Astrocyte (in vitro differentiated cells and primary cell): Measurements from ENCODE around the gene PAM16. TPM values are rescaled to one million over a fixed set of nuclear protein-coding genes. Genes with fewer than 3 reads are reported as not detected.

ENCODE experiments used
- DNase-seq: peaks from one replicate; pipeline ENCODE4 v3.0.0-alpha.2; 2010; ENCODE audit warnings: low read depth
- FAIRE-seq: peaks from 2 replicates; lab custom pipeline; 2011; peaks lifted over from hg19 to GRCh38; lab: Jason Lieb, UNC
- H2AFZ ChIP-seq: 2 replicates; pipeline ENCODE4 v1.6.0; 2012; ENCODE audit warnings: low read depth, low read length, inconsistent platforms
- H3K27ac ChIP-seq: 2 replicates; pipeline ENCODE4 v1.5.1; 2011; ENCODE audit warnings: low read depth, low read length, inconsistent platforms
- H3K27me3 ChIP-seq: 2 replicates; pipeline ENCODE4 v1.6.0; 2011; ENCODE audit warnings: low read length, inconsistent platforms; ENCODE audit not compliant: insufficient read depth
- H3K36me3 ChIP-seq: 2 replicates; pipeline ENCODE4 v1.5.1; 2011; ENCODE audit warnings: low read length, inconsistent platforms; ENCODE audit not compliant: insufficient read depth
- H3K4me1 ChIP-seq: 2 replicates; pipeline ENCODE4 v1.5.1; 2011; ENCODE audit warnings: low read length, inconsistent platforms; ENCODE audit not compliant: insufficient read depth
- H3K4me2 ChIP-seq: 2 replicates; pipeline ENCODE4 v1.6.0; 2012; ENCODE audit warnings: low read length, inconsistent platforms
- H3K4me3 ChIP-seq: 2 replicates; pipeline ENCODE4 v1.5.1; 2011; ENCODE audit warnings: low read depth, mild to moderate bottlenecking, low read length, inconsistent platforms; ENCODE audit not compliant: insufficient read depth
- H3K79me2 ChIP-seq: 2 replicates; pipeline ENCODE4 v1.6.0; 2012; ENCODE audit warnings: mild to moderate bottlenecking, low read length, inconsistent platforms; ENCODE audit not compliant: insufficient read depth
- H3K9ac ChIP-seq: 2 replicates; pipeline ENCODE4 v1.6.0; 2012; ENCODE audit warnings: mild to moderate bottlenecking, low read length, inconsistent platforms
- H3K9me3 ChIP-seq: 2 replicates; pipeline ENCODE4 v1.5.1; 2012; ENCODE audit warnings: low read depth, mild to moderate bottlenecking, low read length, inconsistent platforms; ENCODE audit not compliant: insufficient read depth
- H4K20me1 ChIP-seq: 2 replicates; pipeline ENCODE4 v1.6.0; 2012; ENCODE audit warnings: low read length, inconsistent platforms; ENCODE audit not compliant: insufficient read depth
- H3K27ac Mint-ChIP-seq: one replicate; pipeline ENCODE4 v1.8.0; 2021; ENCODE audit warnings: mild to moderate bottlenecking, mixed read lengths; ENCODE audit not compliant: unreplicated experiment
- H3K27me3 Mint-ChIP-seq: one replicate; pipeline ENCODE4 v1.8.0; 2021; ENCODE audit warnings: low read depth, mixed read lengths; ENCODE audit not compliant: unreplicated experiment
- H3K36me3 Mint-ChIP-seq: one replicate; pipeline ENCODE4 v1.8.0; 2021; ENCODE audit warnings: low read depth, mixed read lengths; ENCODE audit not compliant: unreplicated experiment
- H3K4me1 Mint-ChIP-seq: one replicate; pipeline ENCODE4 v1.8.0; 2021; ENCODE audit warnings: low read depth, mixed read lengths; ENCODE audit not compliant: unreplicated experiment
- H3K4me3 Mint-ChIP-seq: one replicate; pipeline ENCODE4 v1.8.0; 2021; ENCODE audit warnings: mild to moderate bottlenecking, moderate library complexity, mixed read lengths; ENCODE audit not compliant: unreplicated experiment
- H3K9me3 Mint-ChIP-seq: one replicate; pipeline ENCODE4 v1.8.0; 2021; ENCODE audit warnings: mild to moderate bottlenecking, mixed read lengths; ENCODE audit not compliant: unreplicated experiment
- CTCF ChIP-seq: IDR thresholded peaks from 2 replicates; pipeline ENCODE4 v1.5.1; 2011; ENCODE audit warnings: low read depth, mild to moderate bottlenecking, inconsistent platforms, low read length, moderate library complexity; ENCODE audit not compliant: insufficient read depth
- EZH2 ChIP-seq: IDR thresholded peaks from 2 replicates; pipeline ENCODE4 v1.6.1; 2012; ENCODE audit warnings: mild to moderate bottlenecking, low read length, inconsistent platforms; ENCODE audit not compliant: insufficient read depth
- total RNA-seq: library from RNA; stranded (reverse); gene quantifications from 2 replicates; pipeline ENCODE4 v1.2.1, GENCODE V29; 2021

PAM16 gene
- total RNA-seq, 1 donor from 2014 or later = 51.9 TPM

- peaks cover 54% of the 10 kb centered on the region for H3K4me1 ChIP-seq
- no peak overlapping the region for H3K4me3 ChIP-seq
- peaks cover 63% of the 10 kb centered on the region for H3K79me2 ChIP-seq
- Mint-ChIP-seq H3K4me3 (no peak overlapping the region), H3K36me3 (peaks cover 2% of the 10 kb centered on the region), H3K27ac (peak overlapping the region; percentile 53), H3K9me3 (no peaks in the 10 kb centered on the region), H3K4me1 (peaks cover 13% of the 10 kb centered on the region), H3K27me3 (no peaks in the 10 kb centered on the region)
- H3K9ac ChIP-seq = no peak overlapping the region
- H3K27me3 ChIP-seq = no peaks in the 10 kb centered on the region
- FAIRE-seq (no peak), DNase-seq (peak; percentile 39)
- no peak overlapping the region for H3K4me2 ChIP-seq
- H4K20me1 ChIP-seq = peaks cover 76% of the 10 kb centered on the region
- H3K27ac ChIP-seq = no peak overlapping the region
- no peaks in the 10 kb centered on the region for H3K9me3 ChIP-seq
- H3K36me3 ChIP-seq = no peaks in the 10 kb centered on the region
- H2AFZ ChIP-seq = no peak overlapping the region
- no peak for TF ChIP-seq CTCF
- TF ChIP-seq EZH2 = no peak
These were observed 29.3 kb upstream of the PAM16 start for GRCh38 chr16:4380119-4381063.

DNA sequence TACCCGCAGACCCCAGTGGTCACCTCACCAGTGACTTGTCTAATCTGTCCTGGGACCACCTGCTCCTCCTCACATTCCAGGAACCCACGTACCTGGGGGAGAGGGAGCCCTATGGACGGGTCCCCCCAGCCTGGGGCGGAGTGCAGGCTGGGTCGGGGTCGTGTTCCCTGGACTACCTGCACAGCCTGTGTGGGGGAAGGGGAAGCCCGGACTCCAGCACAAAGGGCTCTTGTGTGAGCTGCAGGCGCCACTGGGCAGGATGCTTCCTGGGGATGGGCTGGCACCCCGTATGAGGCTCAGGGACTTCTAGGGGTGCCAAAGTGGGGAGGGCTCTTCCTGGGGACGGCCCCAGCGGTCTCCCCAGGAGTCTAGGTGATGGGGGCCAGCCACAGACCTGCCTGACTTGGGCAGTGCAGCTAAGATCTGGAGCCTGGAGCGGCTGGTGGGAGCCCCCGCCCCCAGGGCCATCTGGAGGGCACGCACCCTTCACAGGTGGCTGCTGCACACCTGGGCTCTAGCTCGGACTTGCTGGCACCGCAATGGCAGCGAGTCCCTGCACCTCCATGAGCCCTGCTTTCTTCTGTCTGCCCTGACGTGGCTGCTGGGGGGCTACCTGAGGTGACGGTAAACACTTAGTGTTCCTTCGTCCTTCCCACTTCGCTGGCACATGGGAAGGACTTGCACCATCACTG is 28.0 kb upstream of the PAM16 start:
- no peak overlapping the region for H2AFZ ChIP-seq
- DNase-seq (no peak), FAIRE-seq (no peak)
- H3K27me3 Mint-ChIP-seq = no peaks in the 10 kb centered on the region
- H3K9me3 Mint-ChIP-seq = no peaks in the 10 kb centered on the region
- H3K4me3 Mint-ChIP-seq = no peak overlapping the region
- TF ChIP-seq EZH2 (no peak), CTCF (no peak)
- H3K79me2 ChIP-seq = peaks cover 75% of the 10 kb centered on the region
- H3K36me3 Mint-ChIP-seq = peaks cover 2% of the 10 kb centered on the region
- H3K9me3 ChIP-seq = no peaks in the 10 kb centered on the region
- H3K27ac Mint-ChIP-seq = no peak overlapping the region
- H3K4me1 ChIP-seq = peaks cover 60% of the 10 kb centered on the region
- peaks cover 83% of the 10 kb centered on the region for H4K20me1 ChIP-seq
- H3K9ac ChIP-seq = no peak overlapping the region
- no peak overlapping the region for H3K4me2 ChIP-seq
- H3K27me3 ChIP-seq = no peaks in the 10 kb centered on the region
- no peaks in the 10 kb centered on the region for H3K36me3 ChIP-seq
- no peak overlapping the region for H3K27ac ChIP-seq
- H3K4me3 ChIP-seq = no peak overlapping the region
- H3K4me1 Mint-ChIP-seq = peaks cover 14% of the 10 kb centered on the region
